ENCODE results near the gene EEPD1. TPM values are rescaled to one million over a fixed set of nuclear protein-coding genes. Genes with fewer than 3 reads are reported as not detected.

EEPD1 gene
- total and polyA plus RNA-seq, 2 donors (not counting 3 experiments of a cell fraction or from before 2014, with no cell fraction given) = 0.40 to 0.42 TPM

GRCh38 chr7:36277249-36277542 is 124.1 kb downstream of the EEPD1 start:
- ChIA-PET CTCF (interaction anchor here (0.7 to 2.2 kb wide), 2 partner anchors 15 to 42 kb away, joined by 3 to 7 read pairs; no protein-coding TSS in a partner anchor), POLR2A (no interaction called here)
- H3K9me3 ChIP-seq (replicated peaks; ENCODE audit: control insufficient read depth, insufficient read depth, low read length) = no peaks in the 10 kb centered on the region
- no peaks in the 10 kb centered on the region for H4K20me1 ChIP-seq (replicated peaks; ENCODE audit: control insufficient read depth, extremely low read depth, insufficient read depth, low read length)
- FAIRE-seq (no peak), DNase-seq (ENCODE audit: low read depth, low spot score) (no peak)
- peaks cover 0 to 1% of the 10 kb centered on the region in 2 experiments for H3K27me3 ChIP-seq (ENCODE audit: control insufficient read depth in 2 of 2, insufficient read depth in 2 of 2, low read length in 2 of 2)
- H3K4me1 ChIP-seq (ENCODE audit: control insufficient read depth, extremely low read depth, insufficient read depth, low read length) = peaks cover 6% of the 10 kb centered on the region
- intact Hi-C loops (cut with micrococcal nuclease) (no loop called here), dilution Hi-C loops (cut with MboI; ENCODE audit: extremely low pct_ligation_motif_present, low sequenced_read_pairs) (no loop called here)
- no peaks in the 10 kb centered on the region for H3K36me3 ChIP-seq (ENCODE audit: control insufficient read depth in 2 of 2, extremely low read depth in 1 of 2, insufficient read depth in 2 of 2, low read length in 2 of 2)
- TF ChIP-seq JUN (IDR thresholded peaks at IDR 0.05; ENCODE audit: borderline replicate concordance, insufficient read depth, insufficient read length, low read depth) (no peak), MAX (IDR thresholded peaks at IDR 0.05; ENCODE audit: insufficient read depth, insufficient read length) (no peak), MYC (IDR thresholded peaks at IDR 0.05; ENCODE audit: low read depth, low read length) (no peak), POLR2A (IDR thresholded peaks at IDR 0.05; ENCODE audit: low read depth, low read length) (no peak), FOS (IDR thresholded peaks at IDR 0.05; ENCODE audit: borderline replicate concordance, insufficient read depth, low read length) (no peak), POLR2AphosphoS5 (IDR thresholded peaks at IDR 0.05; ENCODE audit: insufficient read depth, low read depth, low read length) (no peak), CTCF (IDR thresholded peaks at IDR 0.05; ENCODE audit: extremely low read depth in 1 of 2, insufficient read depth in 1 of 2, low read depth in 1 of 2, low read length in 2 of 2) (no peak), GATA2 (IDR thresholded peaks at IDR 0.05; ENCODE audit: insufficient read depth, insufficient read length, low read depth, low read length) (no peak), EZH2 (IDR thresholded peaks at IDR 0.05; ENCODE audit: borderline replicate concordance, low read depth, low read length, severe bottlenecking) (no peak)
- no TSS peak for BruUV-seq (replicated peaks)
- no peaks in the 10 kb centered on the region for H3K79me2 ChIP-seq (ENCODE audit: control insufficient read depth, insufficient read depth, low read length)
- no peaks in the 10 kb centered on the region for H3K9me1 ChIP-seq (replicated peaks; ENCODE audit: control insufficient read depth, extremely low read depth, insufficient read depth, low read length)
- H3K27ac ChIP-seq (ENCODE audit: insufficient read depth, low read depth, low read length) = no peak overlapping the region
- H3K4me3 ChIP-seq (replicated peaks in 1 of 3; ENCODE audit: insufficient read depth in 1 of 3, low read depth in 1 of 3, low read length in 3 of 3) = no peak overlapping the region
- H3K4me2 ChIP-seq (ENCODE audit: insufficient read depth, low read length) = no peak overlapping the region
- H3K9ac ChIP-seq (replicated peaks; ENCODE audit: extremely low read depth, insufficient read depth, low read length) = no peak overlapping the region
- H2AFZ ChIP-seq (ENCODE audit: low read depth, low read length) = no peak overlapping the region
